HG02973 (cell line): ENCODE data around the gene UPK1A.
"Not testable (repeated sequence)": the region's sequence is repeated elsewhere in the genome, so short reads cannot be mapped to it uniquely, and the experiment has no call there.

ENCODE experiments used
- ATAC-seq: cut with Tn5 transposase; IDR thresholded peaks from one replicate; pipeline ENCODE4 v1.9.1; 2021; ENCODE audit warnings: moderate library complexity; ENCODE audit not compliant: unreplicated experiment

Gene UPK1A

GRCh38 chr19:35644206-35644986 lies 21.9 kb upstream of the UPK1A start:
- peak; percentile 56 for ATAC-seq

- no peak for ATAC-seq
Measured at GRCh38 chr19:35644987-35645679, 21.2 kb upstream of the UPK1A start.

- no peak for ATAC-seq
Measured at GRCh38 chr19:35645680-35646511, 20.4 kb upstream of the UPK1A start.

GRCh38 chr19:35648017-35648961 lies 18.0 kb upstream of the UPK1A start, which contains the start of gene COX6B1:
Gene COX6B1 (plus strand): TSS chr19:35648323. CDS start chr19:35651244, 2,921 bp downstream.
- ATAC-seq: peak; percentile 48

GRCh38 chr19:35650581-35650980 lies 15.7 kb upstream of the UPK1A start:
- ATAC-seq: no peak

GRCh38 chr19:35654828-35655227 lies 11.5 kb upstream of the UPK1A start:
- ATAC-seq: not testable (repeated sequence)

GRCh38 chr19:35655600-35655999 lies 10.7 kb upstream of the UPK1A start:
- no peak for ATAC-seq

- no peak for ATAC-seq
Measured at GRCh38 chr19:35656700-35657099, 9.6 kb upstream of the UPK1A start.

GRCh38 chr19:35657904-35658700 lies 8.2 kb upstream of the UPK1A start:
- ATAC-seq: no peak

- ATAC-seq: no peak
Measured at GRCh38 chr19:35661995-35662340, 4.3 kb upstream of the UPK1A start.

- no peak for ATAC-seq
Measured at GRCh38 chr19:35663981-35664380, 2.3 kb upstream of the UPK1A start.

GRCh38 chr19:35665157-35665556 lies 1.2 kb upstream of the UPK1A start:
- no peak for ATAC-seq

GRCh38 chr19:35665604-35666003 lies 713 bp upstream of the UPK1A start:
- no peak for ATAC-seq

- ATAC-seq: no peak
Measured at GRCh38 chr19:35669566-35669965, 3.2 kb downstream of the UPK1A start.

GRCh38 chr19:35669974-35670373 lies 3.7 kb downstream of the UPK1A start:
- no peak for ATAC-seq

- ATAC-seq: no peak
Measured at GRCh38 chr19:35670686-35671085, 4.4 kb downstream of the UPK1A start.

- no peak for ATAC-seq
Measured at GRCh38 chr19:35671818-35672217, 5.5 kb downstream of the UPK1A start.

- no peak for ATAC-seq
Measured at GRCh38 chr19:35673121-35673804, 6.9 kb downstream of the UPK1A start.

GRCh38 chr19:35675589-35676140 lies 9.3 kb downstream of the UPK1A start:
- no peak for ATAC-seq
